Measurements from ENCODE around the gene ZNF804A.
"Not testable (repeated sequence)": the region's sequence is repeated elsewhere in the genome, so short reads cannot be mapped to it uniquely, and the experiment has no call there.

Gene ZNF804A

GRCh38 chr2:184815824-184816223 is 217.5 kb downstream of the ZNF804A start:
- DNase-seq (ENCODE audit: low read depth in 2 of 2): no peak

GRCh38 chr2:184824597-184824996 is 226.3 kb downstream of the ZNF804A start:
- DNase-seq (ENCODE audit: low read depth in 2 of 2): no peak

- no peak for DNase-seq (ENCODE audit: low read depth in 2 of 2)
Measured at GRCh38 chr2:184830531-184830930, 232.2 kb downstream of the ZNF804A start.

- no peak for DNase-seq (ENCODE audit: low read depth in 2 of 2)
Measured at GRCh38 chr2:184834699-184835397, 236.5 kb downstream of the ZNF804A start.

GRCh38 chr2:184835398-184835715 is 237.0 kb downstream of the ZNF804A start:
- DNase-seq (ENCODE audit: low read depth in 2 of 2): no peak

- DNase-seq (ENCODE audit: low read depth in 2 of 2): no peak
Measured at GRCh38 chr2:184847331-184847730, 249.0 kb downstream of the ZNF804A start.

GRCh38 chr2:184849516-184849915 is 251.2 kb downstream of the ZNF804A start:
- peak; percentile 1 for DNase-seq (ENCODE audit: low read depth in 2 of 2)

- DNase-seq (ENCODE audit: low read depth in 2 of 2): no peak
Measured at GRCh38 chr2:184851576-184851975, 253.2 kb downstream of the ZNF804A start.

GRCh38 chr2:184859187-184859586 is 260.9 kb downstream of the ZNF804A start:
- DNase-seq (ENCODE audit: low read depth in 2 of 2): no peak

GRCh38 chr2:184860744-184861143 is 262.4 kb downstream of the ZNF804A start:
- DNase-seq (ENCODE audit: low read depth in 2 of 2): no peak

GRCh38 chr2:184875212-184875611 is 276.9 kb downstream of the ZNF804A start:
- DNase-seq (ENCODE audit: low read depth in 2 of 2): no peak

- no peak for DNase-seq (ENCODE audit: low read depth in 2 of 2)
Measured at GRCh38 chr2:184875911-184876310, 277.6 kb downstream of the ZNF804A start.

- DNase-seq (ENCODE audit: low read depth in 2 of 2): no peak
Measured at GRCh38 chr2:184877909-184878308, 279.6 kb downstream of the ZNF804A start.

GRCh38 chr2:184879671-184880070 is 281.3 kb downstream of the ZNF804A start:
- DNase-seq (ENCODE audit: low read depth in 2 of 2): peak in 1 of 2 experiments; percentile 1

GRCh38 chr2:184886585-184886984 is 288.3 kb downstream of the ZNF804A start:
- not testable (repeated sequence) for DNase-seq (ENCODE audit: low read depth in 2 of 2)

- no peak for DNase-seq (ENCODE audit: low read depth in 2 of 2)
Measured at GRCh38 chr2:184890311-184890710, 292.0 kb downstream of the ZNF804A start.

GRCh38 chr2:184904991-184905390 is 306.7 kb downstream of the ZNF804A start:
- no peak for DNase-seq (ENCODE audit: low read depth in 2 of 2)

GRCh38 chr2:184906160-184906559 is 307.8 kb downstream of the ZNF804A start:
- DNase-seq (ENCODE audit: low read depth in 2 of 2): no peak

GRCh38 chr2:184906709-184907108 is 308.4 kb downstream of the ZNF804A start:
- DNase-seq (ENCODE audit: low read depth in 2 of 2): peak in 1 of 2 experiments; percentile 4

- DNase-seq (ENCODE audit: low read depth in 2 of 2): no peak
Measured at GRCh38 chr2:184908966-184909365, 310.6 kb downstream of the ZNF804A start.

- DNase-seq (ENCODE audit: low read depth in 2 of 2): no peak
Measured at GRCh38 chr2:184920451-184920965, 322.2 kb downstream of the ZNF804A start.

- no peak for DNase-seq (ENCODE audit: low read depth in 2 of 2)
Measured at GRCh38 chr2:184921676-184922075, 323.3 kb downstream of the ZNF804A start.

GRCh38 chr2:184923751-184924150 is 325.4 kb downstream of the ZNF804A start:
- DNase-seq (ENCODE audit: low read depth in 2 of 2): no peak

GRCh38 chr2:184927040-184927439 is 328.7 kb downstream of the ZNF804A start:
- DNase-seq (ENCODE audit: low read depth in 2 of 2): no peak

Data from fibroblast of skin of left biceps (primary cell).